Skin of body (tissue), 2 donors: ENCODE data around the gene SLC25A1. TPM values are rescaled to one million over a fixed set of nuclear protein-coding genes. Genes with fewer than 3 reads are reported as not detected.

Experiments
- DNase-seq: peaks from one replicate; lab custom pipeline; 2025; lab: John Stamatoyannopoulos, UW
- total RNA-seq: library from RNA; depleted of rRNA; stranded (reverse); fragments of >200 nt; gene quantifications from one replicate; pipeline ENCODE4 v1.2.3, GENCODE V29; 2014

Gene SLC25A1
- total RNA-seq, 1 donor from 2014 or later, result 36.7 TPM

DNA sequence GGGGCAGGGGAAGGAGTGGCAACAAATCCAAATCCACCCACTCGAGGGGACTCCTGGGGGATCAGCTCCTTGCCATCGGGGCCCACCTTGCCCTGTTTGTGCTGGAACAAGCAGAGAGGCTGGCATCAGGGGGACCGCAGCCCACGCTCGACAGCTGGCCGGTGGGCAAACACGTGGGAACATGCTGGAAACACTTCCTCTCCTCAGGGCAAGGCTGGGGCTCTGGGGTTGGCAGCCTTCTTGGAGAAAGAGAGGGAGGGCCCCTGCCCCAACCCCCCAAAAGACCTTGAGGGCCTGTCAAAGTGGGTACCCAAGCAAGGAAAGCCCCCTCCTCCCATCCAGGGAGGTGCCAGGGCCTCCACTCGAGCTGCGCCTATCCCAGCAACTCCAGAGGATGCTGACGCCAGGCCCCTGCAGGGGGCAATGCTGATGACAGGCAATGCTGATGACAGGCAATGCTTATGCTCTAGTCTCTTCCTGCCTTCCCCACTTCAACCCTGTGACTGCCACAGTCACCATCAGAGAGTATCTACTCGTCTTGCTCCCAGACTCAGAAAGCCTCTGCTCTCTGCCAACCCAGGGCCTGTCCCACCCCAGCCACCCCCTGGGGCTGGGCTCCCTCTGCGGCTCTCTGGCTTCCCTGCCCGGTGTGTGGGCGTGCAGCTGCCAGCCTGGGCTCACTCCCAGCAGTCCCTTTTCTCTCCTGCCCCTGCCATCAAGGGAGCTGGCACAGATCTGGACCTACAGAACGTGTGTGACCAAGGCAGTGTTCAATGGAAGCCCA, 40.1 kb downstream of the SLC25A1 start:
- no peak for DNase-seq

DNA sequence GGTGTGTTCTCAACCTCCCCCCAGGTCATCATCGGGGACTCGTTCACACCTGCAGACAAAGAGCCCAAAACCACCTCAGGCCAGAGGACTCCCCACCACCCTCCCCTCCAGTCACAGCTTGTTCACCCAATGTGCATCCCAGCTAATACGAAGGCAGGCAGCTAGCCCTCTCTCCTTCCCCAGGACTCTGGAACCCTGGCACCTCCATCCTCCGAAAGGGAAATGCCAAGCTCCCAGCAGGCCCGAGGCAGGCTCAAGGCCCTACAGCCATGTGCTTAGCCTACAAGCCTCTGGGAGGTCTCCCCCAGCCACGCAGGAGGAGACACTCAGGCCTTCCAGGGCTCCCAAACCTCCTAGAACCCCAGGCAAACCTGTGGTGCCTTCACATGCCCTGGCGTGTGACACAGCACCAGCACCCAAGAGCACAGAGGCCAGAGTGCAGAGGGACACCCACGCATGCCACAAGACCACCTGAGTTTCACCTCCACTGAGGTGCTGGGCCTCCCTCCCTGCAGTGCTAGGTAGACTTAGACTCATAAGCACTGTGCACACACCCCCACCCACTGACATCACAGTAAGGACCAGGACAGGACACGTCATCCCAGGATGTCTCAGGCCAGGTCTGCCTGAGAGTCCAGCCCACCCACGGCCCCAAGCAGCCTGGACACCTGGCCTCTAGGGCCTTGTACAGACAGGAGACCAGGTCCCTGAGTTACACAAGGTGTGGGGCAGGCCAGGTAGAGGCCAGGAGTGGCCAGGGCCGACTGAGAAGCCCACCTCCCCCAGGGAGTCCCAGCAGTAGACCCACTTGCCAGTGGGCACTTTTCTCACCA, 40.9 kb downstream of the SLC25A1 start:
- DNase-seq, result no peak

- DNase-seq, result no peak
Measured at GRCh38 chr22:19136915-19137314, 41.6 kb downstream of the SLC25A1 start.

DNA sequence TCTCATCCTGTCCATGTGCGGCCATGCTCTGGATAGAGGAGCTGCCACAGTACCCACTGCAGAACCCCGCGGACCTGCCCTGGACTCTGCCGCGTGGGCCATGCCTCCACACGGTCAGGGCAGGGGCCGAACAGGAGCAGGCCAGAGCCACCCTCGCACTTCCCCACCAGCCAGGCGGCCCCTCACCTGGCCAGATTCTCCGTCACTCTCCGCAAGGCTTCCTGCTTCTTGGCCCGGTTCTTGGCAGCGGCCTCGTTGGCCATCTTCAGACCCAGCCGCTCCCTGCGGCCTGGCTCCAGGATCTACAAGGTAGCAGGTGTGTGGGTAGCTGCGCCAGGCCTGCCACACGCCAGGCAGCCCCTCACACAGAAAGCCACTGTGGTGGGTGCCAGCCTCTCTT, 43.7 kb downstream of the SLC25A1 start:
- no peak for DNase-seq

DNA sequence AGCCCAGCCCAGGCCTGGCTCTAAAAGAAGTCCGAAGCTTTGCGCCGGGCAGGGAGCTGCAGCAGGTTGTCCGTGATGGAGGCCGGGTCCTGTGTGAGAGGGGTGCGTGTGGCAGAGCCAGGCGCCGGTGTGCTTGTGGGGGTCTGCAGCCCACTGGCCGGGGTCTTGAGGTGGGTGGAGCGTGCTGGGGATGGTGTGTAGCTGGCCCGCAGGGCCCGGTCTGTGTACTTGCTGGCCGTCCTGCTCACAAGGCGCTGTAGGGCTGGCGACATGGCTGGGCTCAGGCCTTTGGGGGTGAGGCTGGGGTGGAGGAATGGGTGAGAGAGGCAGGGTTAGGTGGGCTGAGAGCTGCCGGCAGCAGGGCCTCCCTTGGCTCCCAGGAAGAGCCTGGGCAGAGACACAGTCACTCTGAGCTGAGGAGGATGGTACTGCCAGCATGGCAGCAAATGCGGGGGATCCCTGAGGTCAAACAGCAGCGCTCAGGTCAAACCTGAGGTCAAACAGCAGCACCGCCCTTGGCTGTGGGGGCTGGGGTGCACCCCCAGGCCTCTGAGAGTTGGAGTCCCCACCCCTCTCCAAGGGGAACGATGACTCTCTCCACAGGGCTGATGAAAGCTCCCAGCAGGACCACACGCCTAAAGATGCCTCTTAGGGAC, 44.2 kb downstream of the SLC25A1 start:
- DNase-seq, result no peak

GRCh38 chr22:19133561-19133960, 45.0 kb downstream of the SLC25A1 start:
- no peak for DNase-seq

GRCh38 chr22:19132693-19133400, 45.7 kb downstream of the SLC25A1 start:
- no peak for DNase-seq

DNA sequence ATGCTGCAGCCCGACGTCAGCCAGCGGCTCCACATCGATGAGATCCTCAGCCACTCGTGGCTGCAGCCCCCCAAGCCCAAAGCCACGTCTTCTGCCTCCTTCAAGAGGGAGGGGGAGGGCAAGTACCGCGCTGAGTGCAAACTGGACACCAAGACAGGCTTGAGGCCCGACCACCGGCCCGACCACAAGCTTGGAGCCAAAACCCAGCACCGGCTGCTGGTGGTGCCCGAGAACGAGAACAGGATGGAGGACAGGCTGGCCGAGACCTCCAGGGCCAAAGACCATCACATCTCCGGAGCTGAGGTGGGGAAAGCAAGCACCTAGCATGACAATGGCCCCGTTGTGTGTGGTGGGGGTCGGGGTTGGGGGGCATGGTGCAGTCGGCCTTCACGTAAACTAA, 46.4 kb downstream of the SLC25A1 start:
- no peak for DNase-seq

GRCh38 chr22:19131685-19132015, 46.9 kb downstream of the SLC25A1 start:
- DNase-seq, result no peak

DNA sequence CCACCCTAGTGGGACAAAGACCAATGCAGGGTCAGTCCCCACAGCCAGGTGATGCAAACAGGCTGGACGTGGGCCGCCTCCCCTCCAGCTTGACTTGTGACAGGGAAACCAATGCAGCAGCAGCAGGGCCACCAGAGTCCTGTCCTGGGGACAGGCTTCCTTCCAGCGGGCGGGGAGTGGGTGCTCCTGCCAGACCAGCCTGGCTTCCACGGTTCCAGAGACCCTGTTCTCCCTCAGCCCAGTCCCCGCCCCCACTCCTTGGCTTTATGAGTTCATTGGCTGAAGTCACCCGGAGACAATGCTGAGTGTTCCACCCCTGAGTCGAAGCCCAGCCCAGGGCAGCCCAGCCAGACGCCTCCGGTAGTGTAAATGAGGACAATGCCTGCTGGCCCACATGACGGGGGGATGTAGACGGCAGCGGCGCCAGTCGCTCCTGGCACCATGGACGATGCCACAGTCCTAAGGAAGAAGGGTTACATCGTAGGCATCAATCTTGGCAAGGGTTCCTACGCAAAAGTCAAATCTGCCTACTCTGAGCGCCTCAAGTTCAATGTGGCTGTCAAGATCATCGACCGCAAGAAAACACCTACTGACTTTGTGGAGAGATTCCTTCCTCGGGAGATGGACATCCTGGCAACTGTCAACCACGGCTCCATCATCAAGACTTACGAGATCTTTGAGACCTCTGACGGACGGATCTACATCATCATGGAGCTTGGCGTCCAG, 47.4 kb downstream of the SLC25A1 start, which contains the start of gene TSSK2:
Gene TSSK2 (plus strand): TSS at position 350 of the 726 bp plus-strand sequence. CDS start 92 bp downstream, at position 442.
- no peak for DNase-seq

DNA sequence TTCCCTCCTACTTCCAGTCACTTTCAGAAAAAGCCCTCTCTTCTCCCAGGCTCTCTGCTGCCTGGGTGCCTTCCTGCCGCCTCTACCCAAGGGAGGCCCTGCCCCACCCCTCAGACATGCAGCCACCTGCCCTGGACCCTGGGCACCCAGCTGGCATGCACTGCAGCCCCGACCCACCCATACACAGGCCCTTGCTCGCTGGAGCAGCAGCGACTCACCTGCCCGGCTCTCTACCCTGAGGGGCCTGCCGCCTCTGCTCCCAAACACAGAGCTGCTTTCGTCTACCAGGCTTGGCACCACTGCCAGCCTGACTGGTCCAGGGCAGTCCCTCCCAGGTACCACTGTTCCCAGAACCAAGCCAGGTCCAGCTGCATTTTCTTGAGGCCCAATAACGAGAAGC, 48.7 kb downstream of the SLC25A1 start:
- DNase-seq, result no peak

DNA sequence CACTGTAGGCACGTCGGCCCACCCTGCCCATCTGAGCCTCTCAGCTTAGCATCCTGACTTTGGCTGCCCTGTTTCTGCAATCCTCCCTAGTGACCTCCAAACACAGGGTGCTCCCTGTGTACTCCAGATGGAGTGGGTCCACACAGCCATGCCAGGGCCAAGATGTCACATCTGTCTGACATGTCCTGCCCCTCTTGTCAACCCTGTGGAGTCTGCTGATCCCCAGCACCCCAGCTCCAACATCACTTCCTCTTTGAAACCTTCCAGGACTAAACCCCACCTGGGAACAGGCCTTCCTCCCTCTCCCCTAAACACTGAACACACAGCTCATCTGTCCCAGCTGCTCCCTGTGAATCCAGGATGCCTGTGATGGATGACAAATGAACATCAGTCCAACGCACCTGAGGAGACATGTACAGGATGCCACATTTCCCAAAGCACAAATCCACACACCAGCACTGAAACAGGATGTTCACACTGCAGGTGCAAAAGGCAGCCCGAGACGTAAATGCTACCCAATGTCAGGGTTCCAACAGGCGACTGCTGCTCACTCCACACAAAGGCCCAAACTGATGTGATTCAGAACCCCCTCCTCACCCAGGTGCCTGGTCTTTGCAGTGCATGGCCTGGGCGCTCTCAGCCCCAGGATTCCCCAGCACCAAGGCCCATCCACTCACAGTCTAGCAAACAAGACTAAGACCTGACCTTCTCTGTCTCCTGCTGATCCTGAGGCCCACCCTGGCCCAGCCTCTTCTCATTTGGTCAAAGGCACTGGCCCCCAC, 49.4 kb downstream of the SLC25A1 start:
- no peak for DNase-seq

DNA sequence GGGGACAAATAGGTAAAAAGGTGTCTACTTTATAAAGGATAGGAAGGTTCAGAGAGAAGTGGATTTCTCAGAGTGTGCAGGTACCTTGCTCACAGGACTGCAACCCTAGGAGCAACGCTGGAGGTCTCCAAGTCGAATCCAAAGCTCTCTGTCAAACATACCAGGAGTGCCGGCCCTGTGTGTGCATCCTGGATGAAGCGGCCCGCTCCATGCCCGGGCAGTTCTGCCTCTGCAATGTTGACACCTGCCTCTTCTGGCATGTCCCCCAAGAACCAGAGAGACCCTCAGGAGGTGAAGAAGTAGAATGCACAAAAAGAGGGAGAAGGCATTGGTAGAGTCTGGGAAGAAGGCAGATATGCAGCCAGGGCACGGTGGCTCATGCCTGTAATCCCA, 50.5 kb downstream of the SLC25A1 start:
- no peak for DNase-seq

DNA sequence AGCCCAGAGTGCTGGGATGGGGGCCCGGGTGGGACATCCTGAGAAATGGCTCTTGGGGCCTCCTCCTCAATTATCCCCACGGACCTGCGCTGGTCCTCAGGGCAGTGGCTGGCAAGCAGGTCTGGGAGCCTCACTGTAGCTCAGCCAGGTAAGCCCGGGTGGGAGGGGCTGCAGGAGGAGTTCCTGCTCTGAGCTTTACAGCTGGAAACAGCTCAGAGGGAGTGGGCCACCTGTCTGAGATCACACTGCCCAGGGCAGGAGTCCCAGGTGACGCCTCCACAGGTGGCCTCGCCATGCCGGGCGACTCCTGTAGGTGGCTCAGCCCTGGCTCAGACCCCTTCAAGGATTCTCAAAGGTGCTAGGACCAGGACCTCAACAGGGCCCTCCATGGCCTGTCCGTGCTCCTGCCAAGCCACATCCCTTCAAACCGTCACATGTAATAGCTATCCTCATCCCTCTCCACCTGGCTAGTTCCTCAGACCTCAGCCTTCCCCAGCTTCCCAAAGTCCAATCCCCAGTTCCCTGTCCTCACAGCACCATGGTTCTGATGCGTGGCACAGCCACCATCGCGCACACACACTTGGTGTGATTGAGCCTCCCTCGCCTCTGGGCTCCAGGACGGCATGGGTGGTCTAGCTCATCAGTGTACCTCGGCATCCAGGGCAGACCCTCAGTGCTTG, 51.1 kb downstream of the SLC25A1 start:
- no peak for DNase-seq

GRCh38 chr22:19126309-19127273, 51.9 kb downstream of the SLC25A1 start:
- no peak for DNase-seq
